Astrocyte (in vitro differentiated cells and primary cell): ENCODE measurements around the gene YPEL1. TPM values are rescaled to one million over a fixed set of nuclear protein-coding genes. Genes with fewer than 3 reads are reported as not detected.
A peak's percentile ranks its signal among the peaks of the same experiment; 100 is the strongest.

Experiments
- DNase-seq: peaks from one replicate; pipeline ENCODE4 v3.0.0-alpha.2; 2010; ENCODE audit warnings: low read depth
- FAIRE-seq: peaks from 2 replicates; lab custom pipeline; 2011; peaks lifted over from hg19 to GRCh38; lab: Jason Lieb, UNC
- H2AFZ ChIP-seq: 2 replicates; pipeline ENCODE4 v1.6.0; 2012; ENCODE audit warnings: low read depth, low read length, inconsistent platforms
- H3K27ac ChIP-seq: 2 replicates; pipeline ENCODE4 v1.5.1; 2011; ENCODE audit warnings: low read depth, low read length, inconsistent platforms
- H3K27me3 ChIP-seq: 2 replicates; pipeline ENCODE4 v1.6.0; 2011; ENCODE audit warnings: low read length, inconsistent platforms; ENCODE audit not compliant: insufficient read depth
- H3K36me3 ChIP-seq: 2 replicates; pipeline ENCODE4 v1.5.1; 2011; ENCODE audit warnings: low read length, inconsistent platforms; ENCODE audit not compliant: insufficient read depth
- H3K4me1 ChIP-seq: 2 replicates; pipeline ENCODE4 v1.5.1; 2011; ENCODE audit warnings: low read length, inconsistent platforms; ENCODE audit not compliant: insufficient read depth
- H3K4me2 ChIP-seq: 2 replicates; pipeline ENCODE4 v1.6.0; 2012; ENCODE audit warnings: low read length, inconsistent platforms
- H3K4me3 ChIP-seq: 2 replicates; pipeline ENCODE4 v1.5.1; 2011; ENCODE audit warnings: low read depth, mild to moderate bottlenecking, low read length, inconsistent platforms; ENCODE audit not compliant: insufficient read depth
- H3K79me2 ChIP-seq: 2 replicates; pipeline ENCODE4 v1.6.0; 2012; ENCODE audit warnings: mild to moderate bottlenecking, low read length, inconsistent platforms; ENCODE audit not compliant: insufficient read depth
- H3K9ac ChIP-seq: 2 replicates; pipeline ENCODE4 v1.6.0; 2012; ENCODE audit warnings: mild to moderate bottlenecking, low read length, inconsistent platforms
- H3K9me3 ChIP-seq: 2 replicates; pipeline ENCODE4 v1.5.1; 2012; ENCODE audit warnings: low read depth, mild to moderate bottlenecking, low read length, inconsistent platforms; ENCODE audit not compliant: insufficient read depth
- H4K20me1 ChIP-seq: 2 replicates; pipeline ENCODE4 v1.6.0; 2012; ENCODE audit warnings: low read length, inconsistent platforms; ENCODE audit not compliant: insufficient read depth
- H3K27ac Mint-ChIP-seq: one replicate; pipeline ENCODE4 v1.8.0; 2021; ENCODE audit warnings: mild to moderate bottlenecking, mixed read lengths; ENCODE audit not compliant: unreplicated experiment
- H3K27me3 Mint-ChIP-seq: one replicate; pipeline ENCODE4 v1.8.0; 2021; ENCODE audit warnings: low read depth, mixed read lengths; ENCODE audit not compliant: unreplicated experiment
- H3K36me3 Mint-ChIP-seq: one replicate; pipeline ENCODE4 v1.8.0; 2021; ENCODE audit warnings: low read depth, mixed read lengths; ENCODE audit not compliant: unreplicated experiment
- H3K4me1 Mint-ChIP-seq: one replicate; pipeline ENCODE4 v1.8.0; 2021; ENCODE audit warnings: low read depth, mixed read lengths; ENCODE audit not compliant: unreplicated experiment
- H3K4me3 Mint-ChIP-seq: one replicate; pipeline ENCODE4 v1.8.0; 2021; ENCODE audit warnings: mild to moderate bottlenecking, moderate library complexity, mixed read lengths; ENCODE audit not compliant: unreplicated experiment
- H3K9me3 Mint-ChIP-seq: one replicate; pipeline ENCODE4 v1.8.0; 2021; ENCODE audit warnings: mild to moderate bottlenecking, mixed read lengths; ENCODE audit not compliant: unreplicated experiment
- CTCF ChIP-seq: IDR thresholded peaks from 2 replicates; pipeline ENCODE4 v1.5.1; 2011; ENCODE audit warnings: low read depth, mild to moderate bottlenecking, inconsistent platforms, low read length, moderate library complexity; ENCODE audit not compliant: insufficient read depth
- EZH2 ChIP-seq: IDR thresholded peaks from 2 replicates; pipeline ENCODE4 v1.6.1; 2012; ENCODE audit warnings: mild to moderate bottlenecking, low read length, inconsistent platforms; ENCODE audit not compliant: insufficient read depth
- total RNA-seq: library from RNA; stranded (reverse); gene quantifications from 2 replicates; pipeline ENCODE4 v1.2.1, GENCODE V29; 2021

Gene YPEL1
- total RNA-seq, 1 donor from 2014 or later = 0.86 TPM

- no peak overlapping the region for H3K4me3 Mint-ChIP-seq
- Histone ChIP-seq H3K27me3 (no peaks in the 10 kb centered on the region), H3K4me2 (no peak overlapping the region), H3K27ac (no peak overlapping the region), H3K36me3 (peaks cover 19% of the 10 kb centered on the region), H4K20me1 (peaks cover 24% of the 10 kb centered on the region), H3K9ac (no peak overlapping the region), H2AFZ (no peak overlapping the region), H3K4me1 (peaks cover 30% of the 10 kb centered on the region), H3K79me2 (no peaks in the 10 kb centered on the region), H3K4me3 (no peak overlapping the region), H3K9me3 (no peaks in the 10 kb centered on the region)
- no peaks in the 10 kb centered on the region for H3K9me3 Mint-ChIP-seq
- TF ChIP-seq EZH2 = no peak
- TF ChIP-seq CTCF = no peak
- peak overlapping the region; percentile 34 for H3K27ac Mint-ChIP-seq
- H3K36me3 Mint-ChIP-seq = peaks cover 26% of the 10 kb centered on the region
- peaks cover 24% of the 10 kb centered on the region for H3K4me1 Mint-ChIP-seq
- H3K27me3 Mint-ChIP-seq = no peaks in the 10 kb centered on the region
- FAIRE-seq (no peak), DNase-seq (no peak)
These were observed 22.7 kb upstream of the YPEL1 start for GRCh38 chr22:21758091-21758864.

GRCh38 chr22:21755851-21756284, 20.3 kb upstream of the YPEL1 start:
- peaks cover 21% of the 10 kb centered on the region for H3K36me3 Mint-ChIP-seq
- peak overlapping the region; percentile 60 for H3K4me2 ChIP-seq

More at GRCh38 chr22:21755851-21756284, 20.3 kb upstream of the YPEL1 start:
- H3K27me3 ChIP-seq = no peaks in the 10 kb centered on the region
- H3K4me3 ChIP-seq = no peak overlapping the region
- H3K27me3 Mint-ChIP-seq = no peaks in the 10 kb centered on the region
- H3K36me3 ChIP-seq = peaks cover 5% of the 10 kb centered on the region
- TF ChIP-seq EZH2 (no peak), CTCF (no peak)
- peak overlapping the region; percentile 4 for H3K4me3 Mint-ChIP-seq
- H3K9me3 ChIP-seq = no peaks in the 10 kb centered on the region
- H3K9me3 Mint-ChIP-seq = no peaks in the 10 kb centered on the region
- peak overlapping the region; percentile 63 for H3K27ac ChIP-seq
- peaks cover 19% of the 10 kb centered on the region for H3K4me1 Mint-ChIP-seq
- peak; percentile 75 for DNase-seq
- FAIRE-seq = peak; percentile 91
- H3K9ac ChIP-seq = peak overlapping the region; percentile 8
- peaks cover 26% of the 10 kb centered on the region for H3K4me1 ChIP-seq
- no peaks in the 10 kb centered on the region for H3K79me2 ChIP-seq
- no peak overlapping the region for H3K27ac Mint-ChIP-seq
- peaks cover 16% of the 10 kb centered on the region for H4K20me1 ChIP-seq
- no peak overlapping the region for H2AFZ ChIP-seq
